Astrocyte (in vitro differentiated cells and primary cell): Measurements from ENCODE around the gene BHLHA15. TPM values are rescaled to one million over a fixed set of nuclear protein-coding genes. Genes with fewer than 3 reads are reported as not detected.

ENCODE experiments used
- DNase-seq: peaks from one replicate; pipeline ENCODE4 v3.0.0-alpha.2; 2010; ENCODE audit warnings: low read depth
- FAIRE-seq: peaks from 2 replicates; lab custom pipeline; 2011; peaks lifted over from hg19 to GRCh38; lab: Jason Lieb, UNC
- H2AFZ ChIP-seq: 2 replicates; pipeline ENCODE4 v1.6.0; 2012; ENCODE audit warnings: low read depth, low read length, inconsistent platforms
- H3K27ac ChIP-seq: 2 replicates; pipeline ENCODE4 v1.5.1; 2011; ENCODE audit warnings: low read depth, low read length, inconsistent platforms
- H3K27me3 ChIP-seq: 2 replicates; pipeline ENCODE4 v1.6.0; 2011; ENCODE audit warnings: low read length, inconsistent platforms; ENCODE audit not compliant: insufficient read depth
- H3K36me3 ChIP-seq: 2 replicates; pipeline ENCODE4 v1.5.1; 2011; ENCODE audit warnings: low read length, inconsistent platforms; ENCODE audit not compliant: insufficient read depth
- H3K4me1 ChIP-seq: 2 replicates; pipeline ENCODE4 v1.5.1; 2011; ENCODE audit warnings: low read length, inconsistent platforms; ENCODE audit not compliant: insufficient read depth
- H3K4me2 ChIP-seq: 2 replicates; pipeline ENCODE4 v1.6.0; 2012; ENCODE audit warnings: low read length, inconsistent platforms
- H3K4me3 ChIP-seq: 2 replicates; pipeline ENCODE4 v1.5.1; 2011; ENCODE audit warnings: low read depth, mild to moderate bottlenecking, low read length, inconsistent platforms; ENCODE audit not compliant: insufficient read depth
- H3K79me2 ChIP-seq: 2 replicates; pipeline ENCODE4 v1.6.0; 2012; ENCODE audit warnings: mild to moderate bottlenecking, low read length, inconsistent platforms; ENCODE audit not compliant: insufficient read depth
- H3K9ac ChIP-seq: 2 replicates; pipeline ENCODE4 v1.6.0; 2012; ENCODE audit warnings: mild to moderate bottlenecking, low read length, inconsistent platforms
- H3K9me3 ChIP-seq: 2 replicates; pipeline ENCODE4 v1.5.1; 2012; ENCODE audit warnings: low read depth, mild to moderate bottlenecking, low read length, inconsistent platforms; ENCODE audit not compliant: insufficient read depth
- H4K20me1 ChIP-seq: 2 replicates; pipeline ENCODE4 v1.6.0; 2012; ENCODE audit warnings: low read length, inconsistent platforms; ENCODE audit not compliant: insufficient read depth
- H3K27ac Mint-ChIP-seq: one replicate; pipeline ENCODE4 v1.8.0; 2021; ENCODE audit warnings: mild to moderate bottlenecking, mixed read lengths; ENCODE audit not compliant: unreplicated experiment
- H3K27me3 Mint-ChIP-seq: one replicate; pipeline ENCODE4 v1.8.0; 2021; ENCODE audit warnings: low read depth, mixed read lengths; ENCODE audit not compliant: unreplicated experiment
- H3K36me3 Mint-ChIP-seq: one replicate; pipeline ENCODE4 v1.8.0; 2021; ENCODE audit warnings: low read depth, mixed read lengths; ENCODE audit not compliant: unreplicated experiment
- H3K4me1 Mint-ChIP-seq: one replicate; pipeline ENCODE4 v1.8.0; 2021; ENCODE audit warnings: low read depth, mixed read lengths; ENCODE audit not compliant: unreplicated experiment
- H3K4me3 Mint-ChIP-seq: one replicate; pipeline ENCODE4 v1.8.0; 2021; ENCODE audit warnings: mild to moderate bottlenecking, moderate library complexity, mixed read lengths; ENCODE audit not compliant: unreplicated experiment
- H3K9me3 Mint-ChIP-seq: one replicate; pipeline ENCODE4 v1.8.0; 2021; ENCODE audit warnings: mild to moderate bottlenecking, mixed read lengths; ENCODE audit not compliant: unreplicated experiment
- CTCF ChIP-seq: IDR thresholded peaks from 2 replicates; pipeline ENCODE4 v1.5.1; 2011; ENCODE audit warnings: low read depth, mild to moderate bottlenecking, inconsistent platforms, low read length, moderate library complexity; ENCODE audit not compliant: insufficient read depth
- EZH2 ChIP-seq: IDR thresholded peaks from 2 replicates; pipeline ENCODE4 v1.6.1; 2012; ENCODE audit warnings: mild to moderate bottlenecking, low read length, inconsistent platforms; ENCODE audit not compliant: insufficient read depth
- total RNA-seq: library from RNA; stranded (reverse); gene quantifications from 2 replicates; pipeline ENCODE4 v1.2.1, GENCODE V29; 2021

The BHLHA15 gene
- total RNA-seq, 1 donor from 2014 or later, result 0.57 TPM

DNA sequence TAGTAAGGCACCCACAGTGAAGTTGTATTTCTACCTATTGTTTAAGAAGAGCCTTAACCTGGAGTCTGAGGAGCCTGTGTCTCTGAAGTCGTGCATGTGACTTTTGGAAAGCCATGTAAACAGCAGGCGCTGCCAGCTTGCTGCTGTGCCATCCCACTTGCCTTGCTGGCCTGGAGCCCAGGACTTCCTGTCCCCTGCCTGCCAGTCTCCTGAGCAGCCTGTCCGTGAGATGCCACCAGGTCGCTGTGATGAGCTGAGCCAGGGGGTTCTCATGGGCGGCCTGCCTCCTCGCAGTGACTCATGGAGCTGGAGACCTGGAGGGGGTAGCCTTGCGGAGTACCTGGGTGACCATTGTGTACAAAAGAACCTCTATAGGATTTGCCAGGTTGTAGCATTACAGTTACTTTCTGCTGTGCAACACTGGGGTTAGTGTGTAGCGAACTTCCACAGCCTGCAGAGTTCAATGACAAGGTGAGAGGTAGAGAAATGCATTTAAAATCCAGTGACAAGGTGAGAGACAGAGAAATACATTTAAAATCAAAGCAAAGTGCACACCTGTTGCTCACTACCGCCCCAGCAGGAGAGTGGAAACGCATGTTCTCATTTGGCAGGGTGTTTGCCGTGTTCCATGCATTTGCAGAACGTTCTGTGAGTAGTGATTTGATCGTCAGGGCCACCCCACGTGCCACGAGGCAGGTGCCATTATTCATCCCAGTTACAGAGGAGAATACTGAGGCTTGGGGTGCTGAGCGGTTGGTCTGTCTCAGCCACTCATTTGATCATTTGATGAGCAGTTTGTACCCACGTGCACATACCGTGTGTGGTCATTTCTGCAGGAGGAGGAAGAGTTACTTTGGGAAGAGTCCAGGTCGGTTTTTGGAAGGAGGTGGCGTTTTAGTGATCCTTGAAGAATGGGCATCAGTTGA lies 36.6 kb upstream of the BHLHA15 start:
- H3K9me3 ChIP-seq, result no peaks in the 10 kb centered on the region
- Mint-ChIP-seq H3K4me1 (peaks cover 4% of the 10 kb centered on the region), H3K27ac (no peak overlapping the region), H3K27me3 (no peaks in the 10 kb centered on the region), H3K36me3 (peaks cover 2% of the 10 kb centered on the region), H3K9me3 (no peaks in the 10 kb centered on the region), H3K4me3 (no peak overlapping the region)
- no peak for FAIRE-seq
- H3K79me2 ChIP-seq, result no peaks in the 10 kb centered on the region
- H3K9ac ChIP-seq, result no peak overlapping the region
- H3K27ac ChIP-seq, result no peak overlapping the region
- no peak overlapping the region for H3K4me3 ChIP-seq
- no peaks in the 10 kb centered on the region for H3K27me3 ChIP-seq
- no peaks in the 10 kb centered on the region for H3K4me1 ChIP-seq
- TF ChIP-seq CTCF (no peak), EZH2 (no peak)
- H3K4me2 ChIP-seq, result no peak overlapping the region
- peaks cover 3% of the 10 kb centered on the region for H4K20me1 ChIP-seq
- no peaks in the 10 kb centered on the region for H3K36me3 ChIP-seq
- no peak overlapping the region for H2AFZ ChIP-seq
- DNase-seq, result no peak

DNA sequence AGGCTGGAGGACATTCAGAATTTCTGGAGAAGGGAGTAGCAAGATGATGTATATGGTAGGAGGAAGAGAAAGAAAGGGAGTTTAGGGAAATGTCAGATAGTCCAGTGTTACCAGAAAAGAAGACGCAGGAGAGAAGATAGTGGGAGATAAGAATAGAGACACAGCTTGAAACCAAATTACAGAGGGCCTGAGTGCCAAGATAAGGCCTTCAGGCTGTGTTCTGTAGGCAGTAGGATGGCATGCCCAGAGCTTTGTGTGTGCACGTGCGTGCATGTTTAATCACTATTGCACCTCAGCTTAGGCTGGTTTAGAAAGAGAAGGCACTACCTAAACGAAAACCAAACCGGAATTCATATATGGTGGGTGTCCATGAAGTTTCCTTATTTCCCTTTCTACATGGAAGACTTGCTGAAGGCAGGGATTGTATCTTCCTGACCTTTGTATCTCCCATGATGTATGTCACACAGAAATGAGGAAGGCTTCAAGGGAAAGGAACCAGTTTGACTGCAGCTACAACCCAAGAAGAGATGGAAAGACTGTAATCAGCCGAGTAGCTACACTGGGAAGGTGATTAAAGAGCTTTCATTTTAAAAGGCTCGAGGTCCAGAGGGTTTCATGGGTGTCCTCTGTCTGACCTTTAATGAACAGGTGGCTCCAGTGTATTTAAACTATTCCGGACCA lies 35.8 kb upstream of the BHLHA15 start:
- no peak for FAIRE-seq
- no peak for TF ChIP-seq CTCF
- no peak for TF ChIP-seq EZH2
- no peaks in the 10 kb centered on the region for H3K9me3 Mint-ChIP-seq

More for the DNA sequence above, 35.8 kb upstream of the BHLHA15 start:
- Histone ChIP-seq H3K4me1 (no peaks in the 10 kb centered on the region), H3K27me3 (no peaks in the 10 kb centered on the region), H4K20me1 (no peaks in the 10 kb centered on the region), H3K9ac (no peak overlapping the region), H3K9me3 (no peaks in the 10 kb centered on the region), H3K4me3 (no peak overlapping the region), H2AFZ (no peak overlapping the region), H3K79me2 (no peaks in the 10 kb centered on the region), H3K36me3 (no peaks in the 10 kb centered on the region), H3K27ac (no peak overlapping the region), H3K4me2 (no peak overlapping the region)
- peaks cover 4% of the 10 kb centered on the region for H3K4me1 Mint-ChIP-seq
- no peak overlapping the region for H3K4me3 Mint-ChIP-seq
- no peaks in the 10 kb centered on the region for H3K27me3 Mint-ChIP-seq
- peaks cover 5% of the 10 kb centered on the region for H3K36me3 Mint-ChIP-seq
- no peak overlapping the region for H3K27ac Mint-ChIP-seq
- DNase-seq, result no peak
